ENCODE data around the gene FAM219B. TPM values are rescaled to one million over a fixed set of nuclear protein-coding genes. Genes with fewer than 3 reads are reported as not detected.

FAM219B gene
- total and polyA plus RNA-seq, 2 experiments from 2014 or later, result 28.8 to 61.4 TPM

GRCh38 chr15:74866090-74866489 lies 40.6 kb downstream of the FAM219B start:
- Histone ChIP-seq H3K36me3 (ENCODE audit: insufficient read depth) (no peaks in the 10 kb centered on the region), H3K27ac (ENCODE audit: low read depth) (no peak overlapping the region), H2AFZ (no peak overlapping the region), H3K4me1 (ENCODE audit: insufficient read depth) (no peaks in the 10 kb centered on the region), H4K20me1 (replicated peaks; ENCODE audit: insufficient read depth) (peaks cover 29% of the 10 kb centered on the region), H3F3A (replicated peaks; ENCODE audit: low read depth) (no peaks in the 10 kb centered on the region), H3K27me3 (ENCODE audit: insufficient read depth) (no peaks in the 10 kb centered on the region), H3K4me3 (no peak overlapping the region), H3K4me2 (no peak overlapping the region), H3K9me2 (ENCODE audit: insufficient read depth) (no peaks in the 10 kb centered on the region), H3K79me2 (replicated peaks; ENCODE audit: insufficient read depth) (peaks cover 54% of the 10 kb centered on the region)
- H3K4me3 Mint-ChIP-seq, result no peak overlapping the region
- H3K27ac Mint-ChIP-seq, result peak overlapping the region; percentile 66; the same call in 1 of the 2 replicates
- H3K9me3 Mint-ChIP-seq, result no peaks in the 10 kb centered on the region
- peaks cover 19% of the 10 kb centered on the region; the same call in 2 of the 3 replicates for H3K36me3 Mint-ChIP-seq (ENCODE audit: low read depth)
- H3K4me1 Mint-ChIP-seq, result peaks cover 17% of the 10 kb centered on the region
- TF ChIP-seq ZNF462 (CRISPR knock-in tag; IDR thresholded peaks at IDR 0.05), result no peak
- DNase-seq (ENCODE audit: low spot score), result no peak
- no peak for ATAC-seq
- H3K27me3 Mint-ChIP-seq (ENCODE audit: insufficient read depth, low read depth, poor library complexity), result peaks cover 8% of the 10 kb centered on the region

GRCh38 chr15:74865316-74865715 lies 41.3 kb downstream of the FAM219B start:
- no peak overlapping the region for H3K4me3 Mint-ChIP-seq
- peaks cover 19% of the 10 kb centered on the region; the same call in 2 of the 3 replicates for H3K36me3 Mint-ChIP-seq (ENCODE audit: low read depth)
- Histone ChIP-seq H3K4me3 (no peak overlapping the region), H3K9me2 (ENCODE audit: insufficient read depth) (no peaks in the 10 kb centered on the region), H4K20me1 (replicated peaks; ENCODE audit: insufficient read depth) (peaks cover 25% of the 10 kb centered on the region), H3F3A (replicated peaks; ENCODE audit: low read depth) (no peaks in the 10 kb centered on the region), H3K27me3 (ENCODE audit: insufficient read depth) (no peaks in the 10 kb centered on the region), H3K4me2 (no peak overlapping the region), H3K27ac (ENCODE audit: low read depth) (no peak overlapping the region), H3K79me2 (replicated peaks; ENCODE audit: insufficient read depth) (peaks cover 49% of the 10 kb centered on the region), H3K4me1 (ENCODE audit: insufficient read depth) (no peaks in the 10 kb centered on the region), H3K36me3 (ENCODE audit: insufficient read depth) (no peaks in the 10 kb centered on the region), H2AFZ (no peak overlapping the region)
- DNase-seq (ENCODE audit: low spot score), result no peak
- peaks cover 10% of the 10 kb centered on the region for H3K4me1 Mint-ChIP-seq
- H3K27me3 Mint-ChIP-seq (ENCODE audit: insufficient read depth, low read depth, poor library complexity), result peaks cover 5% of the 10 kb centered on the region
- H3K9me3 Mint-ChIP-seq, result no peaks in the 10 kb centered on the region
- no peak for TF ChIP-seq NANOG (IDR thresholded peaks at IDR 0.05; ENCODE audit: borderline replicate concordance)
- H3K27ac Mint-ChIP-seq, result 0 out of 2 replicates have a peak overlapping the region, but pooled peaks have one; percentile 10
- ATAC-seq, result no peak
